Keratinocyte (primary cell): ENCODE results near the gene NLGN1.

Source experiments
- EZH2 ChIP-seq: IDR thresholded peaks from one replicate; pipeline ENCODE4 v1.6.1; 2012; ENCODE audit warnings: inconsistent platforms, mild to moderate bottlenecking, low read length, moderate library complexity
- TF ChIP-seq, protein P1 (sequence below), 3 experiments: IDR thresholded peaks in 1 of 3; conservative IDR thresholded peaks in 1 of 3; optimal IDR thresholded peaks in 1 of 3; 2 replicates in 2 of 3; 3 replicates in 1 of 3; pipeline versions ENCODE3 to v1.5.1; 2011; ENCODE audit warnings: low read length in 3 of 3, mild to moderate bottlenecking in 3 of 3, moderate library complexity in 2 of 3, control low read depth in 1 of 3, inconsistent platforms in 1 of 3; ENCODE audit not compliant: insufficient read depth in 2 of 3; ENCODE audit errors: extremely low read depth in 1 of 3

DNA sequence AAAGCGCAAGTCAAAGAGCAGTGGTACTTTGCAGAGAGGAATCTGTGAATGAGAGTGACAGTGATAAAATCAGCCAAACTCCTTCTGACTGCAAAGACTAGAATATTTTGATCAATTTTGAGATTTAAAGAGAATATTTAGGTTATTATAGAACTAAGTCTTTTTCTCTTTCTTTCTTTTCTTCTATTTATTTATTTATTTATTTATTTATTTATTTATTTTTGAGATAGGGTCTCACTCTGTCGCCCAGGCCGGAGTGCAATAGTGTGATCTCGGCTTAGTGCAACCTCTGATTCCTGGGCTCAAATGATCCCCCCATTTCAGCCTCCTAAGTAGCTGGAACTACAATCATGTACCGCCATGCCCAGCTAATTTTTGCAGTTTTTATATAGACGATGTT, 857.9 kb downstream of the NLGN1 start:
- TF ChIP-seq, protein P1, sequence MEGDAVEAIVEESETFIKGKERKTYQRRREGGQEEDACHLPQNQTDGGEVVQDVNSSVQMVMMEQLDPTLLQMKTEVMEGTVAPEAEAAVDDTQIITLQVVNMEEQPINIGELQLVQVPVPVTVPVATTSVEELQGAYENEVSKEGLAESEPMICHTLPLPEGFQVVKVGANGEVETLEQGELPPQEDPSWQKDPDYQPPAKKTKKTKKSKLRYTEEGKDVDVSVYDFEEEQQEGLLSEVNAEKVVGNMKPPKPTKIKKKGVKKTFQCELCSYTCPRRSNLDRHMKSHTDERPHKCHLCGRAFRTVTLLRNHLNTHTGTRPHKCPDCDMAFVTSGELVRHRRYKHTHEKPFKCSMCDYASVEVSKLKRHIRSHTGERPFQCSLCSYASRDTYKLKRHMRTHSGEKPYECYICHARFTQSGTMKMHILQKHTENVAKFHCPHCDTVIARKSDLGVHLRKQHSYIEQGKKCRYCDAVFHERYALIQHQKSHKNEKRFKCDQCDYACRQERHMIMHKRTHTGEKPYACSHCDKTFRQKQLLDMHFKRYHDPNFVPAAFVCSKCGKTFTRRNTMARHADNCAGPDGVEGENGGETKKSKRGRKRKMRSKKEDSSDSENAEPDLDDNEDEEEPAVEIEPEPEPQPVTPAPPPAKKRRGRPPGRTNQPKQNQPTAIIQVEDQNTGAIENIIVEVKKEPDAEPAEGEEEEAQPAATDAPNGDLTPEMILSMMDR (optimal IDR thresholded peaks at IDR 0.05 in 1 of 3, IDR thresholded peaks at IDR 0.05 in 1 of 3, conservative IDR thresholded peaks at IDR 0.05 in 1 of 3; ENCODE audit: extremely low read depth in 1 of 3, insufficient read depth in 2 of 3, low read length in 3 of 3): no peak
- TF ChIP-seq EZH2: no peak
